CD14-positive monocyte (primary cell): ENCODE data around the gene HMCN2. TPM values are rescaled to one million over a fixed set of nuclear protein-coding genes. Genes with fewer than 3 reads are reported as not detected.

Source experiments
- DNase-seq, 3 donors: peaks; one replicate each; pipeline ENCODE4 v3.0.0-alpha.2; 2011 to 2022
- H2AFZ ChIP-seq: 2 replicates; pipeline ENCODE4 v1.6.0; 2012; ENCODE audit warnings: mild to moderate bottlenecking, low read depth, low read length, inconsistent platforms; ENCODE audit not compliant: insufficient read depth, poor library complexity, severe bottlenecking
- H3K27ac ChIP-seq, 2 donors: 1 replicate in 1 of 2; 2 replicates in 1 of 2; pipeline ENCODE4 v1.5.1; 2012 to 2013; ENCODE audit warnings: low read length in 2 of 2, control low read depth in 1 of 2, inconsistent platforms in 1 of 2, low read depth in 1 of 2, mild to moderate bottlenecking in 1 of 2
- H3K27me3 ChIP-seq, 2 donors: one replicate each; pipeline versions ENCODE4 v1.6.0 to v1.6.1; 2011 to 2013; ENCODE audit warnings: low read length in 2 of 2; ENCODE audit not compliant: control insufficient read depth in 2 of 2, insufficient read depth in 2 of 2
- H3K36me3 ChIP-seq, 2 donors: replicated peaks in 1 of 2; 1 replicate in 1 of 2; 2 replicates in 1 of 2; pipeline versions ENCODE4 v1.5.1 to v1.6.1; 2012 to 2013; ENCODE audit warnings: low read length in 2 of 2, control low read depth in 1 of 2, inconsistent platforms in 1 of 2, mild to moderate bottlenecking in 1 of 2; ENCODE audit not compliant: insufficient read depth in 2 of 2, control insufficient read depth in 1 of 2
- H3K4me1 ChIP-seq, 2 donors: 1 replicate in 1 of 2; 2 replicates in 1 of 2; pipeline versions ENCODE4 v1.5.1 to v1.6.1; 2012 to 2013; ENCODE audit warnings: low read length in 2 of 2, control low read depth in 1 of 2, inconsistent platforms in 1 of 2, mild to moderate bottlenecking in 1 of 2, moderate library complexity in 1 of 2; ENCODE audit not compliant: insufficient read depth in 2 of 2, control insufficient read depth in 1 of 2
- H3K4me2 ChIP-seq: replicated peaks from 2 replicates; pipeline ENCODE3; 2012; ENCODE audit warnings: low read length, moderate library complexity, mild to moderate bottlenecking; ENCODE audit not compliant: poor library complexity, severe bottlenecking; ENCODE audit errors: extremely low read depth
- H3K4me3 ChIP-seq, 3 experiments: fragments of 200-600 bp in 1 of 3; sonication (generic) in 1 of 3; replicated peaks in 1 of 3; 1 replicate in 2 of 3; 2 replicates in 1 of 3; pipeline ENCODE4 v1.5.1; 2011 to 2013; ENCODE audit warnings: low read length in 3 of 3, mild to moderate bottlenecking in 3 of 3, control low read depth in 2 of 3, low read depth in 2 of 3, inconsistent platforms in 1 of 3, moderate library complexity in 1 of 3
- H3K79me2 ChIP-seq: 2 replicates; pipeline ENCODE4 v1.6.0; 2012; ENCODE audit warnings: mild to moderate bottlenecking, control low read depth, inconsistent platforms, low read length, moderate library complexity; ENCODE audit not compliant: insufficient read depth
- H3K9ac ChIP-seq: 2 replicates; pipeline ENCODE4 v1.6.0; 2017; ENCODE audit warnings: low read length, mild to moderate bottlenecking; ENCODE audit not compliant: insufficient read depth, poor library complexity, severe bottlenecking
- H3K9me3 ChIP-seq, 2 donors: replicated peaks in 1 of 2; 1 replicate in 1 of 2; 2 replicates in 1 of 2; pipeline versions ENCODE4 v1.5.1 to v1.6.1; 2012 to 2013; ENCODE audit warnings: low read length in 2 of 2, control low read depth in 1 of 2; ENCODE audit not compliant: control insufficient read depth in 1 of 2, insufficient read depth in 1 of 2
- H4K20me1 ChIP-seq: 2 replicates; pipeline ENCODE4 v1.6.0; 2012; ENCODE audit warnings: mild to moderate bottlenecking, low read length, control low read depth, moderate library complexity; ENCODE audit not compliant: insufficient read depth
- H3K27ac Mint-ChIP-seq, 7 donors: one replicate each; pipeline ENCODE4 v1.8.0; 2020; ENCODE audit warnings: mild to moderate bottlenecking in 7 of 7, mixed read lengths in 7 of 7, moderate library complexity in 6 of 7, inconsistent platforms in 2 of 7
- H3K27me3 Mint-ChIP-seq, 3 donors: one replicate each; pipeline ENCODE4 v1.8.0; 2021 to 2022; ENCODE audit warnings: low read depth in 3 of 3, mild to moderate bottlenecking in 3 of 3, mixed read lengths in 3 of 3, moderate library complexity in 3 of 3, inconsistent platforms in 1 of 3
- H3K36me3 Mint-ChIP-seq, 2 donors: one replicate each; pipeline ENCODE4 v1.8.0; 2020; ENCODE audit warnings: mixed read lengths in 2 of 2, inconsistent platforms in 1 of 2, mild to moderate bottlenecking in 1 of 2
- H3K4me1 Mint-ChIP-seq: one replicate; pipeline ENCODE4 v1.8.0; 2020; ENCODE audit warnings: mild to moderate bottlenecking, mixed read lengths
- H3K4me3 Mint-ChIP-seq, 2 donors: one replicate each; pipeline ENCODE4 v1.8.0; 2020; ENCODE audit warnings: mild to moderate bottlenecking in 2 of 2, mixed read lengths in 2 of 2, moderate library complexity in 1 of 2
- H3K9me3 Mint-ChIP-seq, 7 donors: one replicate each; pipeline ENCODE4 v1.8.0; 2020 to 2022; ENCODE audit warnings: mixed read lengths in 7 of 7, mild to moderate bottlenecking in 6 of 7, moderate library complexity in 6 of 7, inconsistent platforms in 2 of 7
- CTCF ChIP-seq: fragments of 200-600 bp; IDR thresholded peaks from one replicate; pipeline ENCODE4 v1.8.0; 2022; ENCODE audit warnings: antibody characterized with exemption, mild to moderate bottlenecking
- WGBS: methylation state at CpG from one replicate; pipeline ENCODE4 v1.1.5; 2013; ENCODE audit warnings: missing lambda C conversion rate; ENCODE audit not compliant: insufficient coverage; 5-methylcytosine and 5-hydroxymethylcytosine counted together
- intact Hi-C, 2 donors: fragments of 100-400 bp; cut with micrococcal nuclease; formaldehyde crosslinking; loops; one replicate each; pipeline versions ENCODE4 v1.15.0 to v1.15.1; 2023
- polyA plus RNA-seq, 3 donors: library from polyadenylated mRNA; depleted of rRNA in 1 of 3; unstranded in 2 of 3; stranded (reverse) in 1 of 3; fragments of 300-500 nt in 2 of 3; fragments of >200 nt in 1 of 3; fragmentation: Illumina TruSeq in 2 of 3; gene quantifications; 1 replicate in 2 of 3; 2 replicates in 1 of 3; pipeline ENCODE4 v1.2.3, GENCODE V29; 2012 to 2021

The HMCN2 gene
- polyA plus RNA-seq, 3 donors = not detected

DNA sequence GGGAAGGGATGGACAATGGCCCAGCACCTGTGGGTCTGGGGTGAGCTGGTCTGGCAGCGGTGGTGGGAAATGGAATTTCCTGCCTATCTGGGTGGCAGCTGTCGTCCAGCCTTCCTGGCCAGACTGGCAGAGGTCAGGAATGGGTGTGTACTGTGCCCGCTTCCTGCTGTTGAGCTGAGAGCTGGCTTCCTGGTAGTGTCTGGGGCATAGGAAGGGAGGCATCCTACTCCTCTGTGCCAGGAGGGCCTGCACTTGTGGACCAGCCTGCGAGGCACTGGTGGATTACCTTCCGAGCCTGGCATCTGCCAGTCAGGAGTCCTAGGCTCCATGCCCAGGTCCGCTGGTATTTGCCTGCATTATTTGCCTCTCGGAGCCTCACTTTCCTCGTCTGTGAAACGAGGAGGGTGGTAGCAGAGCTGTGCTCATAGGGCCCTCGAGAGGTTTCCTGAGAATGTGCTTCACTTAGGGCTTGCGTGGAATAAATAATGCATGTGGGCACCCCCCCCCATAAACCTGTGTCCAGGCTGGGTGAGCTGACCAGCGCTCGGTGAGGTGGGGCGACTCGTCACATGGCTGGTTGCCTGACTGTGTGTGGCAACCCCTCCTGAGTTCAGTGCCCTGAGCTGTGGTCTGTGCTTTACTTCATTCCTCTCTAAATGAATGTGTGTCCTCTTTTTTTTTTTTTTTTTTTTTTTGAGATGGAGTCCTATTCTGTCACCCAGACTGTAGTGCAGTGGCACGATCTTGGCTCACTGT lies 47.7 kb downstream of the HMCN2 start:
- TF ChIP-seq CTCF = no peak
- H4K20me1 ChIP-seq = no peaks in the 10 kb centered on the region
- H3K9ac ChIP-seq = no peak overlapping the region
- Mint-ChIP-seq H3K36me3 (no peaks in the 10 kb centered on the region), H3K4me1 (no peaks in the 10 kb centered on the region), H3K27me3 (peaks cover 5 to 10% (median 8%) of the 10 kb centered on the region in 3 donors), H3K27ac (peak overlapping the region in 1 of 7 donors; percentile 19), H3K9me3 (peaks cover 0 to 6% (median 0%) of the 10 kb centered on the region in 7 donors), H3K4me3 (no peak overlapping the region)
- H3K36me3 ChIP-seq = no peaks in the 10 kb centered on the region
- no peaks in the 10 kb centered on the region for H3K27me3 ChIP-seq
- H3K27ac ChIP-seq = no peak overlapping the region
- no peak overlapping the region for H2AFZ ChIP-seq
- H3K4me1 ChIP-seq = no peaks in the 10 kb centered on the region
- no peaks in the 10 kb centered on the region for H3K9me3 ChIP-seq
- no peak overlapping the region for H3K4me3 ChIP-seq
- no peak overlapping the region for H3K4me2 ChIP-seq
- no peaks in the 10 kb centered on the region for H3K79me2 ChIP-seq
- intact Hi-C loops = no loop called here
- DNase-seq = no peak
- 68% methylated on average over 6 of the region's 16 CpGs for WGBS

- DNase-seq = no peak
- Mint-ChIP-seq H3K4me1 (no peaks in the 10 kb centered on the region), H3K27me3 (peaks cover 10 to 15% (median 10%) of the 10 kb centered on the region in 3 donors), H3K9me3 (peaks cover 0 to 4% (median 0%) of the 10 kb centered on the region in 7 donors), H3K27ac (peak overlapping the region in 1 of 7 donors; percentile 39), H3K4me3 (no peak overlapping the region), H3K36me3 (no peaks in the 10 kb centered on the region)
- H3K4me1 ChIP-seq = no peaks in the 10 kb centered on the region
- no peak overlapping the region for H3K27ac ChIP-seq
- peaks cover 0 to 7% of the 10 kb centered on the region in 2 donors for H3K27me3 ChIP-seq
- no peaks in the 10 kb centered on the region for H3K79me2 ChIP-seq
- no peaks in the 10 kb centered on the region for H3K36me3 ChIP-seq
- 86% methylated on average over 10 of the region's 13 CpGs for WGBS
- intact Hi-C loops = no loop called here
- no peak for TF ChIP-seq CTCF
- no peak overlapping the region for H3K9ac ChIP-seq
- no peak overlapping the region for H3K4me3 ChIP-seq
- no peaks in the 10 kb centered on the region for H4K20me1 ChIP-seq
- H3K4me2 ChIP-seq = no peak overlapping the region
- H3K9me3 ChIP-seq = no peaks in the 10 kb centered on the region
- H2AFZ ChIP-seq = no peak overlapping the region
Measured at GRCh38 chr9:130315446-130316226, 50.1 kb downstream of the HMCN2 start.
